Fibroblast of skin of right biceps (primary cell): Measurements from ENCODE around the gene DHRS1.
A peak's percentile ranks its signal among the peaks of the same experiment; 100 is the strongest.

Experiments
- DNase-seq: peaks from one replicate; pipeline ENCODE4 v3.0.0-alpha.2; 2013

Gene DHRS1

GRCh38 chr14:24280797-24281460, 18.7 kb downstream of the DHRS1 start:
- DNase-seq: no peak

GRCh38 chr14:24279301-24280186, 20.0 kb downstream of the DHRS1 start:
- DNase-seq: peak; percentile 15

GRCh38 chr14:24278424-24278823, 21.2 kb downstream of the DHRS1 start:
- DNase-seq: no peak

- no peak for DNase-seq
Observed at GRCh38 chr14:24277606-24278321, 21.8 kb downstream of the DHRS1 start.

GRCh38 chr14:24277071-24277470, 22.5 kb downstream of the DHRS1 start:
- no peak for DNase-seq

- DNase-seq: no peak
Observed at GRCh38 chr14:24274101-24274543, 25.5 kb downstream of the DHRS1 start.

GRCh38 chr14:24273422-24273998, 26.1 kb downstream of the DHRS1 start:
- no peak for DNase-seq

- DNase-seq: no peak
Observed at GRCh38 chr14:24272467-24272866, 27.1 kb downstream of the DHRS1 start.

- DNase-seq: no peak
Observed at GRCh38 chr14:24271834-24272263, 27.7 kb downstream of the DHRS1 start.

- DNase-seq: peak; percentile 88
Observed at GRCh38 chr14:24271134-24271833, 28.3 kb downstream of the DHRS1 start, which contains the start of gene RABGGTA. RABGGTA (minus strand) TSS chr14:24271597; CDS start chr14:24271115, 482 bp downstream.

- DNase-seq: no peak
Observed at GRCh38 chr14:24270537-24271133, 28.9 kb downstream of the DHRS1 start.

GRCh38 chr14:24269910-24270536, 29.6 kb downstream of the DHRS1 start:
- DNase-seq: no peak

- no peak for DNase-seq
Observed at GRCh38 chr14:24269368-24269767, 30.2 kb downstream of the DHRS1 start.

- DNase-seq: no peak
Observed at GRCh38 chr14:24268225-24268624, 31.4 kb downstream of the DHRS1 start.

- no peak for DNase-seq
Observed at GRCh38 chr14:24267516-24267915, 32.1 kb downstream of the DHRS1 start.

GRCh38 chr14:24266344-24267244, 33.0 kb downstream of the DHRS1 start:
- no peak for DNase-seq

- no peak for DNase-seq
Observed at GRCh38 chr14:24264298-24264697, 35.3 kb downstream of the DHRS1 start.

- no peak for DNase-seq
Observed at GRCh38 chr14:24263848-24264247, 35.7 kb downstream of the DHRS1 start.

GRCh38 chr14:24262821-24263733, 36.5 kb downstream of the DHRS1 start, which contains the start of gene TGM1:
TGM1 (minus strand) TSS chr14:24263177; CDS start chr14:24262352, 825 bp downstream.
- DNase-seq: no peak
